Erythroblast (primary cell): ENCODE results near the gene ADAMTS2.

Source experiments
- GATA1 ChIP-seq: IDR thresholded peaks from 2 replicates; pipeline ENCODE4 v1.6.1; 2011; ENCODE audit warnings: low read depth, mild to moderate bottlenecking, control low read depth, low read length, moderate library complexity
- POLR2A ChIP-seq: IDR thresholded peaks from 2 replicates; pipeline ENCODE4 v1.6.1; 2011; ENCODE audit warnings: mild to moderate bottlenecking, low read length

GRCh38 chr5:179227580-179228311 is 117.5 kb downstream of the ADAMTS2 start:
- TF ChIP-seq POLR2A (no peak), GATA1 (no peak)
